ENCODE data around the gene PMP22.

DNA sequence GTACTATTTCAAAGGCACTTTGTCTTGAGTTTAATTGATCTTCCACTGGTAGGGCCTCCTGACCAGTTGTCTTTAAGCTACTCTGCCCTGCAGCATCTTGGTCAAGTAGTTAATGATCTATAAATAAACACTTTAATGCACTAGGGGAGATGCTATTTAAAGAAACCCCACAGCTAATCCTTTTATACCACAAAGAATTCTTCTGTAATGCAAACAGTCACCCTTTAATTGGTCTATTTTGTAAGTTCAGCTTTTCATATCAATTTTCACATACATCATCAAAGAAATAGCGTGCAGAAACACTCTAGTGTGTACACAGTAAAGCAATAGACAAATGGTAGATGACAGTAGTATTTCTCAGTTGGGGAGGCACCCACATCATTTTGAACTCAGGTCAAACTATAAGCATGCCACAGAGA lies 70.3 kb downstream of the PMP22 start:
- TF ChIP-seq, protein P1, sequence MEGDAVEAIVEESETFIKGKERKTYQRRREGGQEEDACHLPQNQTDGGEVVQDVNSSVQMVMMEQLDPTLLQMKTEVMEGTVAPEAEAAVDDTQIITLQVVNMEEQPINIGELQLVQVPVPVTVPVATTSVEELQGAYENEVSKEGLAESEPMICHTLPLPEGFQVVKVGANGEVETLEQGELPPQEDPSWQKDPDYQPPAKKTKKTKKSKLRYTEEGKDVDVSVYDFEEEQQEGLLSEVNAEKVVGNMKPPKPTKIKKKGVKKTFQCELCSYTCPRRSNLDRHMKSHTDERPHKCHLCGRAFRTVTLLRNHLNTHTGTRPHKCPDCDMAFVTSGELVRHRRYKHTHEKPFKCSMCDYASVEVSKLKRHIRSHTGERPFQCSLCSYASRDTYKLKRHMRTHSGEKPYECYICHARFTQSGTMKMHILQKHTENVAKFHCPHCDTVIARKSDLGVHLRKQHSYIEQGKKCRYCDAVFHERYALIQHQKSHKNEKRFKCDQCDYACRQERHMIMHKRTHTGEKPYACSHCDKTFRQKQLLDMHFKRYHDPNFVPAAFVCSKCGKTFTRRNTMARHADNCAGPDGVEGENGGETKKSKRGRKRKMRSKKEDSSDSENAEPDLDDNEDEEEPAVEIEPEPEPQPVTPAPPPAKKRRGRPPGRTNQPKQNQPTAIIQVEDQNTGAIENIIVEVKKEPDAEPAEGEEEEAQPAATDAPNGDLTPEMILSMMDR (IDR thresholded peaks at IDR 0.05; ENCODE audit: low read length) = no peak
- TF ChIP-seq EZH2phosphoT487 (IDR thresholded peaks at IDR 0.05; ENCODE audit: low read length) = no peak

Data from MM.1S (cell line).